ENCODE measurements around the gene ADCK1.

DNA sequence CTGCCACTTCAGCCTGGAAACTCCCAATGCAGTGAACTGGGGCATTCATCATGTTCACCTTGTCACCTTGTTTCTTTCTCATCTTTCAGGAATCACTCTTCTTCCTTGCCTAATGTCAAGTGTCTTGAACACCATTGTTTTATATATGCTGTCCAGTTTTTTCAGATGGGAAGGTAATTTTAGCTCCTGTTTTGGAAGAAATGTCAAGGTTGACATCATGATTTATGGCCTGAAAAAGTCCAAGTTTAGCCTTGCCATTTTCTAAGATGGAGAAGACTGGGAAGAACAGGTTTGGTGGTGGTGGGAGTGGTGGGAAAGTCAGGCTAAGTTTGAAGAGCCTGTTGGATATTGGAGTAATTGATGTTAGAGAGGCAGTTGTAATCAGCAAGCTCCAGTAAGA lies 54.0 kb downstream of the ADCK1 start:
- TF ChIP-seq CTCF (IDR thresholded peaks at IDR 0.05) = no peak
- TF ChIP-seq POLR2A (IDR thresholded peaks at IDR 0.05) = no peak
- no peak for TF ChIP-seq POLR2AphosphoS5 (IDR thresholded peaks at IDR 0.05; ENCODE audit: insufficient read depth in 1 of 2, low read depth in 1 of 2)

Data from vagina (tissue), 2 donors.